Body of pancreas (tissue), 4 donors: Measurements from ENCODE around the gene DKK3. TPM values are rescaled to one million over a fixed set of nuclear protein-coding genes. Genes with fewer than 3 reads are reported as not detected.
"Not testable (repeated sequence)": the region's sequence is repeated elsewhere in the genome, so short reads cannot be mapped to it uniquely, and the experiment has no call there.

Source experiments
- ATAC-seq: fragments of 150-250 bp; one replicate; pipeline ENCODE4 v1.9.1; 2016
- DNase-seq, 4 donors: peaks; one replicate each; pipeline ENCODE4 v3.0.0-alpha.2; 2019
- H3K27ac ChIP-seq, 4 donors: fragments of 200-600 bp; sonication (generic); 1 replicate in 3 of 4; 2 replicates in 1 of 4; pipeline versions ENCODE4 v1.5.1 to v1.6.1; 2016 to 2019; ENCODE audit warnings: mild to moderate bottlenecking in 1 of 4, mixed read lengths in 1 of 4, moderate library complexity in 1 of 4
- H3K27me3 ChIP-seq, 2 donors: fragments of 200-600 bp; sonication (generic); one replicate each; pipeline ENCODE4 v1.6.0; 2016; ENCODE audit warnings: mild to moderate bottlenecking in 1 of 2
- H3K36me3 ChIP-seq, 2 donors: fragments of 200-600 bp; sonication (generic); replicated peaks in 1 of 2; 2 replicates each; pipeline ENCODE4 v1.5.1; 2016; ENCODE audit warnings: low read depth in 2 of 2; ENCODE audit not compliant: insufficient read depth in 1 of 2
- H3K4me1 ChIP-seq: fragments of 200-600 bp; sonication (generic); one replicate; pipeline ENCODE4 v1.6.0; 2016
- H3K4me3 ChIP-seq, 2 donors: fragments of 200-600 bp; sonication (generic); 1 replicate in 1 of 2; 2 replicates in 1 of 2; pipeline ENCODE4 v1.5.1; 2016 to 2019
- H3K9me3 ChIP-seq, 3 donors: fragments of 200-600 bp; sonication (generic); 1 replicate in 2 of 3; 2 replicates in 1 of 3; pipeline ENCODE4 v1.5.1; 2016
- CTCF ChIP-seq, 7 experiments: fragments of 450-650 bp in 4 of 7; fragments of 200-600 bp in 3 of 7; sonication (generic) in 3 of 7; IDR thresholded peaks; one replicate each; pipeline ENCODE4 v1.5.1; 2016 to 2019; ENCODE audit warnings: antibody characterized with exemption in 7 of 7
- POLR2A ChIP-seq, 3 donors: fragments of 450-650 bp; IDR thresholded peaks; one replicate each; pipeline ENCODE4 v1.6.1; 2016; ENCODE audit warnings: antibody characterized with exemption in 3 of 3, mild to moderate bottlenecking in 2 of 3
- WGBS, 2 donors: methylation state at CpG; one replicate each; pipeline ENCODE4 v1.1.5; 2017; 5-methylcytosine and 5-hydroxymethylcytosine counted together
- intact Hi-C: fragments of 100-400 bp; cut with DNase I; formaldehyde crosslinking; loops from one replicate; pipeline ENCODE4 v1.15.1; 2023
- total RNA-seq, 2 donors: library from RNA; depleted of rRNA; stranded (reverse); fragments of >200 nt; gene quantifications; one replicate each; pipeline ENCODE4 v1.1.0, GENCODE V29; 2016

The DKK3 gene
- total RNA-seq, 2 donors from 2014 or later = 14.5 to 25.9 TPM

- Histone ChIP-seq H3K27ac (no peak overlapping the region), H3K36me3 (no peaks in the 10 kb centered on the region), H3K4me3 (no peak overlapping the region), H3K9me3 (no peaks in the 10 kb centered on the region), H3K4me1 (peaks cover 14% of the 10 kb centered on the region), H3K27me3 (no peaks in the 10 kb centered on the region)
- DNase-seq (no peak), ATAC-seq (no peak)
- TF ChIP-seq POLR2A (IDR thresholded peaks at IDR 0.05) (no peak), CTCF (IDR thresholded peaks at IDR 0.05) (no peak)
- intact Hi-C loops = loop anchor here (10.0 kb wide), 2 partner anchors 108 to 238 kb away; no protein-coding TSS in a partner anchor
- 81 to 85% methylated on average over 7 of the region's 7 CpGs for WGBS, 2 donors
Observed at GRCh38 chr11:12043221-12043620, 34.8 kb upstream of the DKK3 start.

GRCh38 chr11:12042215-12042676 is 33.8 kb upstream of the DKK3 start:
- 59 to 63% methylated on average over 7 of the region's 7 CpGs for WGBS, 2 donors
- no peak for ATAC-seq
- TF ChIP-seq CTCF (IDR thresholded peaks at IDR 0.05) = no peak
- no peak for TF ChIP-seq POLR2A (IDR thresholded peaks at IDR 0.05)
- no peaks in the 10 kb centered on the region for H3K9me3 ChIP-seq
- no peaks in the 10 kb centered on the region for H3K27me3 ChIP-seq
- H3K4me3 ChIP-seq = no peak overlapping the region
- no peaks in the 10 kb centered on the region for H3K36me3 ChIP-seq
- intact Hi-C loops = loop anchor here (10.0 kb wide), 2 partner anchors 107 to 237 kb away; no protein-coding TSS in a partner anchor
- DNase-seq = no peak
- peaks cover 11% of the 10 kb centered on the region for H3K4me1 ChIP-seq
- H3K27ac ChIP-seq = no peak overlapping the region

GRCh38 chr11:12040719-12041118 is 32.3 kb upstream of the DKK3 start:
- ATAC-seq, H3K36me3 ChIP-seq, DNase-seq, H3K27ac ChIP-seq, H3K9me3 ChIP-seq, H3K27me3 ChIP-seq, H3K4me3 ChIP-seq: not testable (repeated sequence)
- intact Hi-C loops = loop anchor here (10.0 kb wide), 2 partner anchors 106 to 236 kb away; no protein-coding TSS in a partner anchor
- WGBS, 2 donors = 96 to 100% methylated on average over 3 to 5 of the region's 5 CpGs
- peaks cover 11% of the 10 kb centered on the region for H3K4me1 ChIP-seq

GRCh38 chr11:12032968-12033367 is 24.5 kb upstream of the DKK3 start:
- no peaks in the 10 kb centered on the region for H3K9me3 ChIP-seq
- ATAC-seq = no peak
- peaks cover 17% of the 10 kb centered on the region for H3K4me1 ChIP-seq
- no peak for TF ChIP-seq CTCF (IDR thresholded peaks at IDR 0.05)
- no peak for TF ChIP-seq POLR2A (IDR thresholded peaks at IDR 0.05)
- H3K36me3 ChIP-seq = no peaks in the 10 kb centered on the region
- no peak overlapping the region for H3K27ac ChIP-seq
- no peaks in the 10 kb centered on the region for H3K27me3 ChIP-seq
- intact Hi-C loops = no loop called here
- H3K4me3 ChIP-seq = no peak overlapping the region
- no peak for DNase-seq
- WGBS, 2 donors = 49 to 57% methylated on average over 2 of the region's 2 CpGs

- no peak for ATAC-seq
- peaks cover 17% of the 10 kb centered on the region for H3K4me1 ChIP-seq
- H3K36me3 ChIP-seq = no peaks in the 10 kb centered on the region
- no peak overlapping the region for H3K27ac ChIP-seq
- H3K4me3 ChIP-seq = no peak overlapping the region
- H3K9me3 ChIP-seq = no peaks in the 10 kb centered on the region
- H3K27me3 ChIP-seq = no peaks in the 10 kb centered on the region
- WGBS, 2 donors = 83 to 90% methylated on average over 3 to 4 of the region's 4 CpGs
- no peak for TF ChIP-seq CTCF (IDR thresholded peaks at IDR 0.05)
- TF ChIP-seq POLR2A (IDR thresholded peaks at IDR 0.05) = no peak
- DNase-seq = no peak
- intact Hi-C loops = no loop called here
Observed at GRCh38 chr11:12031856-12032544, 23.6 kb upstream of the DKK3 start.
